Mesenteric fat pad (tissue), 1 donor: Measurements from ENCODE around the gene AGBL4. TPM values are rescaled to one million over a fixed set of nuclear protein-coding genes. Genes with fewer than 3 reads are reported as not detected.

Experiments used
- DNase-seq: peaks from one replicate; pipeline ENCODE4 v3.0.0-alpha.2; 2020; ENCODE audit warnings: low spot score
- total RNA-seq: library from RNA; stranded (reverse); fragmentation: NEBNext Ultra II Directional; extraction: Animal tissue kit (Norgen Biotek cat#: 25700); gene quantifications from one replicate; pipeline ENCODE4 v1.2.1, GENCODE V29; 2021
- donor health status: DM: yes; HTN: yes; CAD: no.

AGBL4 gene
- total RNA-seq, 1 donor from 2014 or later = 0.26 TPM

DNA sequence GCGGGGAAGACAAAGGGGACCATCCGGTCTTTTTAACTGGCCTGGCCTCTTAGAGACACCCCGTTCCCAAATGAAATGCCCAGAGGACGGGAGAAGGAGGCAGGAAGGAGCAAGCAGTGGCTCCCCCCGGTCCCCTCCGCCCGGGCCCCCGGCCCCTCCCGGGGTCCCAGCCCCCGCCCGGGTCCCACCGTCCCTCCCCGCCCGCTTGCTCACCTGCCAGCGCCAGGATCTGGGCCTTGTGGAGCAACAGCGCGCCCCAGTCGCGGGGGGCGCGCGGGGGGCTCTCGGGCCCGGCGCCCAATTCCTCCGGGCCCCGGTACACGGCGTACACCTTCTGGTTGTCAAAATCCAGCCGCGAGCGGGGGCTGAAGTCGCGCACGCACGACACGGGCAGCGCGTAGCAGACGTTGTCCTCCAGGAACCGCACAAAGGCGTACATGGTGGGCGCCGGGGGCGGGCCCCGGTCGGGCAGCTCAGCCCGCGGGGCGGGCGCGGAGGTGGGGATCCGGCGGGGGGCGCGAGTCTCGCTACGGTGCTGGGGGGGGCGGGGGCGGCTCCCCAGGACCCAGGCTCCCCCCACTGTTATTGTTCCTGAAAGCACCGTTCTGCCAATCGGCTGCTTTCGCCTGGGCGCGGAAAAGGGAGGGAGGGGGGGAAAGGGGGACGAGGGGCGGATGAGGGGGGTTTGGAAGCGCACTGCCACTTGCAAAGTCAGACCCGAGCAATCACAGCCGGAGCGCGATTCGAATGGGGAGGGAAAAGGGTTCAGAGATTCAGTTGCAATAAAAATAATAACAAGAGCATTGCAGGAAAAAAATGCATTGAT lies 1247.1 kb downstream of the AGBL4 start, which contains the start of gene BEND5:
Gene BEND5, minus strand, starts transcription at position 499 of the 826 bp plus-strand sequence. Its CDS starts 60 bp downstream, at position 439.
- no peak for DNase-seq

DNA sequence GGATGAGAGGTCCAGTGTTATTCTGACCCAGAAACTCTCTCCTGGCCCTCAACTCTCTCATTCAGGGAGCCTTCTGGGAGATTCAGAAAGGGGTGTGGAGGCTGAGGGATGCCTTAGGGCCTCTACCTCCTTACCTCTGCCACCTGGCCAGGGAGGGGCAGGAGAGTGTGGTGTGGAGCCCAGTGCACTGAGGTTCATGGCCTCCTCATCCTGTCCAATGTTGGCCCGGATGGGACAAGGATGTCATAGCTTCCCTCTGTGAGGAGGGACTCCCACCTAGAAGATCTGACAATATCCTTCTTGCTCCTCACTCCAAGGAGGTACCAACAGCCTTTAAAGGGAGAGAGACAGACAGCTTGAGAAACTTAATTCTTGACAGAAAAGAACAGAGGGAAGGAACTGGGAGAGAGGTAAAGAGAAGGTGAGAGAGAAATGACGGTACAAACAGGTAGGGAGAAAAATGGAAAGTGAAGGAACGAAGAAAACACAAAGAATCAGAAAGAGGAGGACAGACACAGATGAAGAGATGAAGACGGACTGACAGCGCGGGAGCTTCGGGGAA lies 1247.8 kb downstream of the AGBL4 start:
- no peak for DNase-seq

GRCh38 chr1:48773133-48773532 lies 1250.6 kb downstream of the AGBL4 start:
- no peak for DNase-seq

DNA sequence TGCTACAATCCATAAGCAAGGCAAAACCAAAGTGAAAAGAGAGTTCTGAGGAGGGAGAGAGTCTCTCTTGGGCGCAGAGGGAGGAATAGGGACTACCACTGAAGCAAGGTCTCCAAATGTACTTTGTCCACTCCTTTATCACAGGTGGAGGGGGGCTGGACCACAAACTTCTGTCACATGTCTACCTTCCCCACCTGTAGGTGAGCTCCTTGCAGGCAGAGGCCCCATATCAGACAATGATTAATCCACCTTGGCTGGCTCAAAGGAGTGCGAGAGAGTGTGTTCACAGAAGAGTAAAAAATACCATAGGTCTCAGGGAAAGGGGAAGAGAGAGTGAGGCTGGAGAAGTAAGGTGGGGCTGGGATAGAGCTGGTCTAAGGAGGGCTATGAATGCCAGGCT lies 1251.5 kb downstream of the AGBL4 start:
- no peak for DNase-seq

DNA sequence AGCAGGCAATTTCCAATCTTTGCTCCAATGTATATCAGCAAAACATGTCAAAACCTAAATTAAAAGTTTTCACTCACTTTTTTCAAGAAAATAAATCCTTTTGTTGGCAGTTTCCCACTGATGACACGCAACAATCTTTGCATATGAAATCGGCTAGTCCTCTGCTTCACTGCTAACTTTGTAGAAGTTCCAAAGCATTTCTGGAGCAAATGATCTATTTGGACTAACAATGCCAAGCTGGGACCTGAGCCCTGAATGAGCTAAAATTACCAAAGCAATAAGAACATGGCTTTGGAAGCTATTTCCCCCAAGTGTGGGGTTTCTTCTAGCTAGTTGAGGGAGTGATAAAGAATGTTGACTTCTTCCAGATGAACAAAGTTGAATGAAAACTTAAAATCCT lies 1252.2 kb downstream of the AGBL4 start:
- no peak for DNase-seq

DNA sequence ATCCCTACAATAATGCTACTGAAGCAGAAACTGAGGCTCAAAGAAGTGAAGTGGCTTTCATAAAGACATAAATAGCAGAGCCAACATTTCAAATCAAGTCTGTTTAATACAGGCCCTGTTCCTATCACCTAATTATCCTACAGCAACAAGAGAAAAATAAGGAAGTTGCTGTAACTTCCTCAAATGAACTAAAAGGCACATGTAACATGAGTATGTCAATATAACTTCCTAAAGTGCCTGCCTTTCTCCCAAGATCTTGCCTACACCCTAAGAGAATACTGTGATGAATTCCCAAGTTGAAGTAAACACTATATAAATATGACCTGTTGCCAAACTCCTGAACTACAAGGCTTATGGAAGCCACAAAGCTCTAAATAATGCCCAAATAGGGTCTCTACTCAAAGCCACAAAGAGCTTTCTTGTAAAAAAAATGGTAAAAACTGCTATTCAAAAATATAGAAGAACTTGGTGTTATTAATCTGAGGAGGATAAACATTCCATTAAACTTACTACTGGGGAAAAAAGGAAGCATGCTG lies 1255.7 kb downstream of the AGBL4 start:
- no peak for DNase-seq

- DNase-seq = no peak
These were observed 1258.4 kb downstream of the AGBL4 start for GRCh38 chr1:48765335-48765734.

- DNase-seq = no peak
These were observed 1261.8 kb downstream of the AGBL4 start for GRCh38 chr1:48761986-48762385.

GRCh38 chr1:48761411-48761810 lies 1262.3 kb downstream of the AGBL4 start:
- DNase-seq = no peak

DNA sequence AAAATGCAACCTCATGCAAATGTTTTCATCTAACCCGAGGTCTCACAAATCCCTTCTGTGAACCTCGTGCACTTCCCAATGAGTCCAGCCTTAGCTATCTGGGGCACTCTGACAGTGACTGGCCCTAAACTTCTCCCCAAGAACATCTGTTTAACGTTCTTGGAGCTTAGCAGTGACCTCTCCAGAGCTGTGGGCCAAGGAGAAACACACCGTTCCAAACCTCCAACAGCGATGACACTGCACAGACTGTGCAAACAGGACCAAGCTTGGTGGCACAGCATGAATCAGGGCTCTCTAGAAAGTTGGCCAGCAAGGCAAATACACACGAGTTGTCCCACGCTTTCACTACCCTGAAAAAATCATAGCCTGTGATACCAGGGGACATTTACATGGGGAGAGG lies 1262.9 kb downstream of the AGBL4 start:
- no peak for DNase-seq

- no peak for DNase-seq
These were observed 1264.8 kb downstream of the AGBL4 start for GRCh38 chr1:48758976-48759375.

DNA sequence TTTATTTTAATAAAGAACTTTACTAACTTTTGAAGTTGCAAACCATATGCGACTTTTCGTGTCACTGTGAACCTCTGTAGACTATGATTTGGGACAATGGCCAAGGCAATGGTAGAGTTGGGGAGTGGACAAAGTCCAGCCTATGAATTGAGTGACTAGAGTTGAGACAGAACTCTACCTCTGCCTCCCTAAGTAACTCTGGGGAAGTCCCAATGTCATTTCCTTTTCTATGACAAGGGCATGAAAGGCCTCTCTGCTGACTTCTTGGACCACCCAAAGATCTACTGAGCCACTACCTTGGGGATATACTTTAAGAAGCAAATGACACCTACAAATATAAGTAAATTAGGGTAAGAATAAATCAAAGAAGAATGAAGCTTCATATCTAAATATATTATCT lies 1266.4 kb downstream of the AGBL4 start:
- DNase-seq = no peak

- DNase-seq = no peak
These were observed 1267.0 kb downstream of the AGBL4 start for GRCh38 chr1:48756683-48757316.

GRCh38 chr1:48753293-48753692 lies 1270.5 kb downstream of the AGBL4 start:
- DNase-seq = no peak

DNA sequence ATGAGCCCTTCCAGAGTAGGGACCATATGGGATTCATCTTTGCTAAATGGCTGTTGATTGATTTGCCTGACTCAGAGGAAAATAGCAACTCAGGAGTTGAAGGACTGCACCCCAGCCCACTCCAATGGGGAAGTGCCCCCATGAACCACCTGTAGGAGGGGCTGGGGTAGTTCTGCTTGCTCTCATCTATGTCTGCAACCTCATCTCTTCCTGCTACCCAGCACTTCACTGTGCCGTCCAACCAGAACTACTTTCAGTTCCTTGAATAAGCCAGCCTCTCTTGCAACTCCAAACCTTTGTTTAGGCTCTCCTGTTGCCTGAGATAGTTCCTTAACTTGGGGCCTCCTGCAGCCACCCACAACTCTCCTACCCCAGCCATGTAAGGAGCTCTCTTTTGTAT lies 1273.6 kb downstream of the AGBL4 start:
- no peak for DNase-seq

DNA sequence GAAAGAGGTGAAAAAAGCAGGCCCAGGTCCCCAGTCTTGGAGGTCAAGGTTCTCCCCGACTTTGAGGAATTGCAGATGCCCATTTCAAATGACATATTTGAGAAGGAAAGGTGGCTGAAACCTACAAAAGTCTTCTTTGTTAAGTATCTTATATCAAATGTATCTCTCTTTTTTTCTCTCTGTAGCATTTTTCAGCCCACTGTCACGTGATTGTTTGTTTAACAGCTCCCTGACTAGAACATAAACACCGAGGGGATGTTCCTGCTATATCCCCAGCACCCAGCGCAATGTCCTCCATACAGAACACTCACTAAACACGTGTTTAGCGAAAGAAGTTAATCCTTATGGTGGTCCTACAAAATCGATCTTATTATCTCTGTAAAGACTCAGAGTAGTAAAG lies 1274.7 kb downstream of the AGBL4 start:
- no peak for DNase-seq

DNA sequence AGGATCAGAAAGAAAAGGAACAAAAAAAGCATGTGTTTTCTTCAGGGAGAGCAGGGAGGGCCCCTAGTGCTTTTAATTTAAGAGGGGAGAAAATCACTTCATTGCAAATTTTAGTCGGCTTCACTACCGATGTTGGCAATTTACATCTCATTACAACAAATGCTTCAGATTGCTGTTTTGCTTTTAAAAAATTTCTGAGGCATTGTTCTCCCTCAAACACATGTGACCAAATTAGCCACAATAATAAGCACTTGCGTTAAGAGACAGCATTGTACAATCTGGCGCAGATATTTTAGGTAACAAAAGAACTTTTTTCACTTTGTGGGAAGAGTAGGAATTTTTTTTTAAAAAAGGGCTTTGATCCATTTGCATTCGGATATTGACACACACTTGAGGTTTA lies 1276.8 kb downstream of the AGBL4 start:
- no peak for DNase-seq

GRCh38 chr1:48744032-48744431 lies 1279.7 kb downstream of the AGBL4 start:
- DNase-seq = no peak

DNA sequence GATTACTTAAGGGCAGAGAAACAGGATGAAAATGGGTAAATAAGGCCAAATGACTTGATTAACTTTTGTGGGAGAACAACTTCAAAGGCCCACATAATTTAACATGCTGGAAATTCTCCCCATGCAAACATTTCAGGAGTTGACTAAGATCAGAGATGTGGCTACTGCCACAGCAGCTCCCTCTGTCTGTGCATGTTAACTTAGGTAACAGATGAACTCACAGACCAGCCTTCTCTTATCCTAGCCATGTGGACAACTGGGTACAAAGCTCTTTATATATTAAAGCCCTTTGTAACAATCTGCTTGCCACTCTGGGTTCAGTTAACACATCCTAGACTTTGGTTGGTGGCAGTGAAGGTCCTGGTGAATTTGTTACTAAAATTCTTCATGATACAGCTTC lies 1280.3 kb downstream of the AGBL4 start:
- no peak for DNase-seq

DNA sequence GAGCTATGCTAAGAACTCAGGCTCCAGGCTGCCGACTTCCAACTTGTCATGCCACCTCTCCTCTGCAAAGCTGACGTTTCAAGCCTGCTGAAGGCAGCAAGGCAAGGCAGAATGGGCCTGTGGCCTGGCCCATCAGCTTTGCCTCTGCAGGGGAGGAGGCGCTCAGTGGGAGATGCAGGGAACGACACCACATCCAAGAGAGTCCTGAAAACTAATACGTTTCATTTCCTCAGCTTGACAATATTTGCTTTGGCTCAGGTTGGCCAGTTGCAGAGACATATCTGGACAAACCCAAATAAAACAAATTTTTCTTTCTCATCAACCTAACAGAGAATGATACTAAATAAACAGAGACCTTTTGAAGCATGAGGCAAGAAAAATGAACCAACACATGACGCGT lies 1282.4 kb downstream of the AGBL4 start:
- no peak for DNase-seq

GRCh38 chr1:48740621-48741020 lies 1283.1 kb downstream of the AGBL4 start:
- DNase-seq = no peak

GRCh38 chr1:48739091-48739490 lies 1284.7 kb downstream of the AGBL4 start:
- DNase-seq = no peak
